GM21526 (cell line): ENCODE results near the gene SKAP2.
A peak's percentile ranks its signal among the peaks of the same experiment; 100 is the strongest.

ENCODE experiments used
- ATAC-seq: cut with Tn5 transposase; IDR thresholded peaks from one replicate; pipeline ENCODE4 v1.9.1; 2021; ENCODE audit warnings: moderate library complexity; ENCODE audit not compliant: unreplicated experiment, low FRiP score

SKAP2 gene

GRCh38 chr7:26864309-26865093 lies at the start of gene SKAP2:
TSS of gene SKAP2 (minus strand) at chr7:26864590. CDS start at chr7:26864429, 161 bp downstream.
- ATAC-seq, result peak; percentile 93

- ATAC-seq, result no peak
These were observed 48.6 kb upstream of the SKAP2 start for GRCh38 chr7:26912933-26913536.

GRCh38 chr7:26912338-26912737 lies 47.9 kb upstream of the SKAP2 start:
- ATAC-seq, result no peak

GRCh38 chr7:26910221-26910620 lies 45.8 kb upstream of the SKAP2 start:
- no peak for ATAC-seq

- no peak for ATAC-seq
These were observed 35.9 kb upstream of the SKAP2 start for GRCh38 chr7:26900251-26900650.

GRCh38 chr7:26899519-26899918 lies 35.1 kb upstream of the SKAP2 start:
- no peak for ATAC-seq

- no peak for ATAC-seq
These were observed 34.5 kb upstream of the SKAP2 start for GRCh38 chr7:26898891-26899290.

GRCh38 chr7:26897928-26898327 lies 33.5 kb upstream of the SKAP2 start:
- ATAC-seq, result no peak

- ATAC-seq, result no peak
These were observed 27.3 kb upstream of the SKAP2 start for GRCh38 chr7:26891400-26892350.

GRCh38 chr7:26880852-26881251 lies 16.5 kb upstream of the SKAP2 start:
- ATAC-seq, result no peak

- no peak for ATAC-seq
These were observed 15.3 kb upstream of the SKAP2 start for GRCh38 chr7:26879671-26880070.

GRCh38 chr7:26868841-26869495 lies 4.6 kb upstream of the SKAP2 start:
- ATAC-seq, result no peak

- peak; percentile 42 for ATAC-seq
These were observed 651 bp upstream of the SKAP2 start for GRCh38 chr7:26865094-26865388.

GRCh38 chr7:26863518-26864308 lies 677 bp downstream of the SKAP2 start:
- no peak for ATAC-seq

GRCh38 chr7:26862834-26863233 lies 1.6 kb downstream of the SKAP2 start:
- ATAC-seq, result no peak

GRCh38 chr7:26861050-26861449 lies 3.3 kb downstream of the SKAP2 start:
- ATAC-seq, result no peak

- ATAC-seq, result no peak
These were observed 4.0 kb downstream of the SKAP2 start for GRCh38 chr7:26860361-26860760.

- ATAC-seq, result no peak
These were observed 4.7 kb downstream of the SKAP2 start for GRCh38 chr7:26859720-26860119.

- ATAC-seq, result no peak
These were observed 5.7 kb downstream of the SKAP2 start for GRCh38 chr7:26858735-26859134.

- ATAC-seq, result no peak
These were observed 6.1 kb downstream of the SKAP2 start for GRCh38 chr7:26858241-26858715.
